ENCODE results near the gene CHST7. TPM values are rescaled to one million over a fixed set of nuclear protein-coding genes. Genes with fewer than 3 reads are reported as not detected.

The CHST7 gene
- total RNA-seq, 6 experiments from 2014 or later, result 16.1 to 17.8 (median 17.0) TPM

GRCh38 chrX:46589977-46590723 is 16.6 kb downstream of the CHST7 start:
- Mint-ChIP-seq H3K4me3 (no peak overlapping the region), H3K9me3 (no peaks in the 10 kb centered on the region), H3K27me3 (ENCODE audit: insufficient read depth) (no peaks in the 10 kb centered on the region), H3K36me3 (ENCODE audit: low read depth) (no peaks in the 10 kb centered on the region), H3K4me1 (ENCODE audit: low read depth) (peaks cover 54% of the 10 kb centered on the region), H3K27ac (peak overlapping the region; percentile 45)
- TF ChIP-seq, protein P1, sequence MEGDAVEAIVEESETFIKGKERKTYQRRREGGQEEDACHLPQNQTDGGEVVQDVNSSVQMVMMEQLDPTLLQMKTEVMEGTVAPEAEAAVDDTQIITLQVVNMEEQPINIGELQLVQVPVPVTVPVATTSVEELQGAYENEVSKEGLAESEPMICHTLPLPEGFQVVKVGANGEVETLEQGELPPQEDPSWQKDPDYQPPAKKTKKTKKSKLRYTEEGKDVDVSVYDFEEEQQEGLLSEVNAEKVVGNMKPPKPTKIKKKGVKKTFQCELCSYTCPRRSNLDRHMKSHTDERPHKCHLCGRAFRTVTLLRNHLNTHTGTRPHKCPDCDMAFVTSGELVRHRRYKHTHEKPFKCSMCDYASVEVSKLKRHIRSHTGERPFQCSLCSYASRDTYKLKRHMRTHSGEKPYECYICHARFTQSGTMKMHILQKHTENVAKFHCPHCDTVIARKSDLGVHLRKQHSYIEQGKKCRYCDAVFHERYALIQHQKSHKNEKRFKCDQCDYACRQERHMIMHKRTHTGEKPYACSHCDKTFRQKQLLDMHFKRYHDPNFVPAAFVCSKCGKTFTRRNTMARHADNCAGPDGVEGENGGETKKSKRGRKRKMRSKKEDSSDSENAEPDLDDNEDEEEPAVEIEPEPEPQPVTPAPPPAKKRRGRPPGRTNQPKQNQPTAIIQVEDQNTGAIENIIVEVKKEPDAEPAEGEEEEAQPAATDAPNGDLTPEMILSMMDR (IDR thresholded peaks at IDR 0.05), result no peak
- DNase-seq, result peak; percentile 62

DNA sequence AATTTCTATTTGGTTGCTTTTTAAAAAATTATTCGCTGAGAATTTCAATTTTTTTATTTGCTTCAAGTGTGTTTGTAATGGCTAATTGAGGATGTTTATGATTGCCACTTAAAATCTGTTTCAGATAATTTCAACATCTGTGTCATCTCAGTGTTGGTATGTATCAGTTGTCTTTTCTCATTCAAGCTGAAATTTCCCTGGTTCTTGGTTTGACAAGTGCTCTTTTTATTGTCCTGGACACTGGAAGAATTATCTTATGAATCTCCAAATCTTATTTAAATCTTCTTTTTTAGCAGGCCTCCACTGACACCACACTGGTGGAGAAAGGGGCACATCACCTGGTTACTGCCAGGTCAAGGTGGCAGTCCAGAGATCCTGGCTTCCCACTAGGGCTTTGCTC is 21.5 kb downstream of the CHST7 start:
- TF ChIP-seq, protein P1 (IDR thresholded peaks at IDR 0.05), result no peak
- Mint-ChIP-seq H3K9me3 (no peaks in the 10 kb centered on the region), H3K36me3 (ENCODE audit: low read depth) (no peaks in the 10 kb centered on the region), H3K27ac (no peak overlapping the region; the same call in 1 of the 2 replicates), H3K4me3 (no peak overlapping the region), H3K27me3 (ENCODE audit: insufficient read depth) (no peaks in the 10 kb centered on the region; the same call in 1 of the 2 replicates), H3K4me1 (ENCODE audit: low read depth) (peaks cover 17% of the 10 kb centered on the region)
- DNase-seq, result no peak

GRCh38 chrX:46597208-46597607 is 23.6 kb downstream of the CHST7 start:
- no peak overlapping the region for H3K27ac Mint-ChIP-seq
- no peaks in the 10 kb centered on the region for H3K9me3 Mint-ChIP-seq
- TF ChIP-seq, protein P1 (IDR thresholded peaks at IDR 0.05), result no peak
- H3K36me3 Mint-ChIP-seq (ENCODE audit: low read depth), result no peaks in the 10 kb centered on the region
- H3K4me3 Mint-ChIP-seq, result no peak overlapping the region
- DNase-seq, result no peak
- H3K27me3 Mint-ChIP-seq (ENCODE audit: insufficient read depth), result no peaks in the 10 kb centered on the region; the same call in 1 of the 2 replicates
- peaks cover 12% of the 10 kb centered on the region for H3K4me1 Mint-ChIP-seq (ENCODE audit: low read depth)

GRCh38 chrX:46597771-46598170 is 24.2 kb downstream of the CHST7 start:
- H3K27me3 Mint-ChIP-seq (ENCODE audit: insufficient read depth), result no peaks in the 10 kb centered on the region; the same call in 1 of the 2 replicates
- H3K27ac Mint-ChIP-seq, result no peak overlapping the region
- no peak for DNase-seq
- TF ChIP-seq, protein P1 (IDR thresholded peaks at IDR 0.05), result no peak
- no peak overlapping the region for H3K4me3 Mint-ChIP-seq
- peaks cover 12% of the 10 kb centered on the region for H3K4me1 Mint-ChIP-seq (ENCODE audit: low read depth)
- no peaks in the 10 kb centered on the region for H3K9me3 Mint-ChIP-seq
- H3K36me3 Mint-ChIP-seq (ENCODE audit: low read depth), result no peaks in the 10 kb centered on the region

DNA sequence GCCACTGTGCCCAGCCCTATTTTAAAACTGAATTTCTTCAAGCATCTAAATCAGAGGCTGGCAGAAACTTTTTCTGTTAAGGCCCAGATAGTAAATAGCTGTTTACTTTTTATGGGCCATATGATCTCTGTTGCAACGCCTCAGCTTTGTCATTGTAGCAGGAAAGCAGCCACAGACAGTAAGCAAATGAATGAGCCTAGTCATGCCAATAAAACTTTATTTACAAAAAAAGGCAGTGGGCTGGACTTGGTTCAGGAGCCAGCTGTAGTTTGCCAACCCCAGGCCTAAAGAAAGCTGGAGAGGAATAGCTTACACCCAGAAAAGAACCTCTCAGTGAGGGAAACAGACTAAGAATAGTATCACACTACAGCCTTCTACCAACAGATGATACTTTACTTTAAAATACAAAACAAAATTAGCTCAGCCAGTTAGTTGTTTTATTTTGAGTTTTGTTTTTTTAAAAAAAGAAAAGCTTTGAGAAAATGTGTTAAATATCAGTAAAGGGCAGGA is 25.5 kb downstream of the CHST7 start:
- no peaks in the 10 kb centered on the region for H3K36me3 Mint-ChIP-seq (ENCODE audit: low read depth)
- DNase-seq, result no peak
- peaks cover under 1% of the 10 kb centered on the region; the same call in 1 of the 2 replicates for H3K4me1 Mint-ChIP-seq (ENCODE audit: low read depth)
- H3K4me3 Mint-ChIP-seq, result no peak overlapping the region
- H3K27me3 Mint-ChIP-seq (ENCODE audit: insufficient read depth), result no peaks in the 10 kb centered on the region; the same call in 1 of the 2 replicates
- no peak overlapping the region for H3K27ac Mint-ChIP-seq
- no peaks in the 10 kb centered on the region for H3K9me3 Mint-ChIP-seq
- TF ChIP-seq, protein P1 (IDR thresholded peaks at IDR 0.05), result no peak
